GM12873 (cell line): ENCODE results near the gene ABO.
"Not testable (repeated sequence)": the region's sequence is repeated elsewhere in the genome, so short reads cannot be mapped to it uniquely, and the experiment has no call there.

ENCODE experiments used
- CTCF ChIP-seq: IDR thresholded peaks from 2 replicates; pipeline ENCODE4 v1.5.1; 2012; ENCODE audit warnings: low read depth, mild to moderate bottlenecking, moderate library complexity, low read length, control low read depth; ENCODE audit not compliant: insufficient read depth; ENCODE audit errors: missing control alignments

The ABO gene

GRCh38 chr9:133225171-133226011 lies 49.6 kb downstream of the ABO start:
- TF ChIP-seq CTCF = no peak

- TF ChIP-seq CTCF = no peak
Observed at GRCh38 chr9:133224762-133225161, 50.2 kb downstream of the ABO start.

- TF ChIP-seq CTCF = no peak
Observed at GRCh38 chr9:133221177-133221809, 53.7 kb downstream of the ABO start.

GRCh38 chr9:133210609-133211008 lies 64.4 kb downstream of the ABO start:
- no peak for TF ChIP-seq CTCF

- TF ChIP-seq CTCF = no peak
Observed at GRCh38 chr9:133210202-133210532, 64.8 kb downstream of the ABO start.

GRCh38 chr9:133208880-133209300 lies 66.1 kb downstream of the ABO start, which contains the start of gene OBP2B:
OBP2B (minus strand) TSS chr9:133209250; CDS start chr9:133209199, 51 bp downstream.
- not testable (repeated sequence) for TF ChIP-seq CTCF

- no peak for TF ChIP-seq CTCF
Observed at GRCh38 chr9:133207540-133208170, 67.3 kb downstream of the ABO start.
